GM19025 (cell line): ENCODE measurements around the gene HOXB7.

Source experiments
- ATAC-seq: cut with Tn5 transposase; IDR thresholded peaks from one replicate; pipeline ENCODE4 v1.9.1; 2021; ENCODE audit warnings: mild to moderate bottlenecking, low read depth, moderate library complexity; ENCODE audit not compliant: unreplicated experiment

HOXB7 gene

DNA sequence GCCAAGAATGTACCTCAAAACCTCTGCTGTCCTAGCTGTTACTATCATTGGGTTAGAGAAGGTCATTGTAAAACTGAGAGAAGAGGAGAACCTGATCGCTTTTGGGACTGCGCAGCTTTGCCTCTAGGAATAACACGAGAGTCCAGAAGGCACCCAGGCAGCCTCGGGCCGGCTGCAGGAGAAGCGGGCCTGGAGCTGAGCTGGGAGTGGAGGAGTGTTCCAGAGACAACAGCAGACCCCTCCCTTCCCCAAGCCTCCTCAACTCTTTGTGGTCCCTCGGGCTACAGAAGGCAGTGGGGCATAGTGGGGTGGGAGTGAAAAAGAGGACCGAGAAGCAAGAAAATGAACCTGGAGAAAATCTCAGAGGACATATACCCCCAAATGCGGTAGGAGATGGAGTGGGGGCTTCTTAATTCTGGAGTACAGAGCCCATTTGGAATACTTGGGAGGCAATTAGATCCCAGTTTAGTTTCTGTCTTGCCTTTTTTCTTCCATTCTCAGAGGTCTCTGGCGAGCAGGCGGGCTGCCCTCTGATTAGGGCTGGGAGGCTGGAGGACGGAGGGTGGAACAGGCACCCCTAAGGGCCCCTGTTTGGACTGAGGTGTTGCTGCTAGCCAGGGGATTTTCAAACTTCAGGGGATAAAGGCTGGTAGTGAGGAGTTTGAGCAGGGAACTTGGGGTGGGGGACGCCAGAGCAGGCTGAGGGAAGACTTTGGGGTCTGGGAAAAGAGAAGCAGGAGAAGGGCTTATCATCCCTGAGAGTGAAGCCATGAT, 52.6 kb downstream of the HOXB7 start:
- no peak for ATAC-seq
